Uterus (tissue), 2 donors: ENCODE results near the gene ELP4.

ENCODE experiments used
- POLR2A ChIP-seq, 2 donors: fragments of 450-650 bp; IDR thresholded peaks; one replicate each; pipeline ENCODE4 v1.6.1; 2016; ENCODE audit warnings: antibody characterized with exemption in 2 of 2, mild to moderate bottlenecking in 1 of 2, moderate library complexity in 1 of 2
- TF ChIP-seq, protein P1 (sequence below), 4 experiments: fragments of 200-600 bp in 2 of 4; fragments of 450-650 bp in 2 of 4; sonication (generic) in 2 of 4; IDR thresholded peaks; one replicate each; pipeline ENCODE4 v1.5.1; 2016 to 2019; ENCODE audit warnings: antibody characterized with exemption in 4 of 4, mild to moderate bottlenecking in 2 of 4, moderate library complexity in 1 of 4

DNA sequence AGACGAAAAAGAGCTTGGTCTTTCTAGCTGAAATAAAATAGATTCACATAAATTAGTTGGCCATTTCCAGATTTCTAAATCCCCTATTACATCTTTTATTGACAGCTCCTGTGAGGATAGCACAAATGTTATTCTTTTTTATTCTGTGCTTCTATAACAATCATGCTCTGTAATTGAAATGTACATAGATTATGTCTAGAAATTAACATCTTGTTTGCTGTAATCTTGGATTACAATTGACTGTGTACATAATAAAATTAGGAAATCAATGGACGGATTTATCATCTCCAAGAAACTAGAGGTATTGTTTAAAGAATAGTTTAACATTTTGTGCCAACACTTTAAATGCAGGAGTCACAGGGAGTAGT, 31.4 kb upstream of the ELP4 start:
- TF ChIP-seq POLR2A (IDR thresholded peaks at IDR 0.05): no peak
- TF ChIP-seq, protein P1, sequence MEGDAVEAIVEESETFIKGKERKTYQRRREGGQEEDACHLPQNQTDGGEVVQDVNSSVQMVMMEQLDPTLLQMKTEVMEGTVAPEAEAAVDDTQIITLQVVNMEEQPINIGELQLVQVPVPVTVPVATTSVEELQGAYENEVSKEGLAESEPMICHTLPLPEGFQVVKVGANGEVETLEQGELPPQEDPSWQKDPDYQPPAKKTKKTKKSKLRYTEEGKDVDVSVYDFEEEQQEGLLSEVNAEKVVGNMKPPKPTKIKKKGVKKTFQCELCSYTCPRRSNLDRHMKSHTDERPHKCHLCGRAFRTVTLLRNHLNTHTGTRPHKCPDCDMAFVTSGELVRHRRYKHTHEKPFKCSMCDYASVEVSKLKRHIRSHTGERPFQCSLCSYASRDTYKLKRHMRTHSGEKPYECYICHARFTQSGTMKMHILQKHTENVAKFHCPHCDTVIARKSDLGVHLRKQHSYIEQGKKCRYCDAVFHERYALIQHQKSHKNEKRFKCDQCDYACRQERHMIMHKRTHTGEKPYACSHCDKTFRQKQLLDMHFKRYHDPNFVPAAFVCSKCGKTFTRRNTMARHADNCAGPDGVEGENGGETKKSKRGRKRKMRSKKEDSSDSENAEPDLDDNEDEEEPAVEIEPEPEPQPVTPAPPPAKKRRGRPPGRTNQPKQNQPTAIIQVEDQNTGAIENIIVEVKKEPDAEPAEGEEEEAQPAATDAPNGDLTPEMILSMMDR (IDR thresholded peaks at IDR 0.05): no peak
